Thyroid gland (tissue), 4 donors: ENCODE measurements around the gene PPP2R1A. TPM values are rescaled to one million over a fixed set of nuclear protein-coding genes. Genes with fewer than 3 reads are reported as not detected.

ENCODE experiments used
- DNase-seq, 2 donors: peaks; one replicate each; pipeline ENCODE4 v3.0.0-alpha.2; 2019
- H3K27ac ChIP-seq, 3 donors: fragments of 200-600 bp; sonication (generic); 1 replicate in 2 of 3; 2 replicates in 1 of 3; pipeline ENCODE4 v1.5.1; 2016 to 2019; ENCODE audit warnings: mild to moderate bottlenecking in 1 of 3, moderate library complexity in 1 of 3
- H3K27me3 ChIP-seq: fragments of 200-600 bp; sonication (generic); one replicate; pipeline ENCODE4 v1.5.1; 2019
- H3K36me3 ChIP-seq, 2 donors: fragments of 200-600 bp; sonication (generic); one replicate each; pipeline ENCODE4 v1.5.1; 2016 to 2019
- H3K4me1 ChIP-seq, 2 donors: fragments of 200-600 bp; sonication (generic); one replicate each; pipeline ENCODE4 v1.5.1; 2017 to 2019
- H3K4me3 ChIP-seq, 3 donors: fragments of 200-600 bp; sonication (generic); replicated peaks in 1 of 3; 1 replicate in 2 of 3; 2 replicates in 1 of 3; pipeline ENCODE4 v1.5.1; 2016; ENCODE audit warnings: mild to moderate bottlenecking in 1 of 3
- H3K9me3 ChIP-seq: fragments of 200-600 bp; sonication (generic); one replicate; pipeline ENCODE4 v1.5.1; 2017
- CTCF ChIP-seq, 6 experiments: fragments of 200-600 bp in 3 of 6; fragments of 450-650 bp in 3 of 6; sonication (generic) in 3 of 6; IDR thresholded peaks; one replicate each; pipeline ENCODE4 v1.5.1; 2016 to 2019; ENCODE audit warnings: antibody characterized with exemption in 6 of 6, mild to moderate bottlenecking in 2 of 6, inconsistent platforms in 1 of 6, moderate library complexity in 1 of 6
- POLR2A ChIP-seq, 2 donors: fragments of 450-650 bp; IDR thresholded peaks; one replicate each; pipeline ENCODE4 v1.6.1; 2017; ENCODE audit warnings: antibody characterized with exemption in 2 of 2, mild to moderate bottlenecking in 2 of 2, moderate library complexity in 1 of 2
- WGBS, 2 donors: methylation state at CpG; one replicate each; pipeline ENCODE4 v1.1.5; 2017; 5-methylcytosine and 5-hydroxymethylcytosine counted together
- intact Hi-C: fragments of 100-400 bp; cut with DNase I; formaldehyde crosslinking; loops from one replicate; pipeline ENCODE4 v1.15.1; 2023
- total RNA-seq, 4 donors: library from RNA; depleted of rRNA; stranded (reverse); fragments of >200 nt; gene quantifications; one replicate each; pipeline ENCODE4 v1.2.3, GENCODE V29; 2016

The PPP2R1A gene
- total RNA-seq: 100 to 1,000 TPM; 120 to 272 (median 258) TPM

- Histone ChIP-seq H3K27ac (peak within 1 kb of the TSS; percentile 93 to 99 (median 96)), H3K9me3 (no peaks in the 10 kb centered on the region), H3K4me1 (peaks cover 25 to 33% of the 10 kb centered on the region in 2 donors), H3K27me3 (no peaks in the 10 kb centered on the region), H3K36me3 (no peaks in the 10 kb centered on the region), H3K4me3 (peak within 1 kb of the TSS; percentile 84 to 91 (median 84))
- intact Hi-C loops: no loop called here
- WGBS, 2 donors: 0 to 1% methylated on average over 6 to 64 of the region's 70 CpGs
- TF ChIP-seq POLR2A (IDR thresholded peaks at IDR 0.05): peak in 1 of 2 donors; percentile 68
- no peak for TF ChIP-seq CTCF (IDR thresholded peaks at IDR 0.05)
- peak; percentile 100 for DNase-seq
Observed at GRCh38 chr19:52189735-52190486, at the start of gene PPP2R1A. Gene PPP2R1A, plus strand, starts transcription at chr19:52190052. Its CDS starts 45 bp downstream, at chr19:52190097.

- 91 to 95% methylated on average over 2 of the region's 2 CpGs for WGBS, 2 donors
- Histone ChIP-seq H3K36me3 (no peaks in the 10 kb centered on the region), H3K4me1 (peaks cover 0 to 10% of the 10 kb centered on the region in 2 donors), H3K9me3 (no peaks in the 10 kb centered on the region), H3K27me3 (no peaks in the 10 kb centered on the region), H3K4me3 (no peak overlapping the region), H3K27ac (no peak overlapping the region)
- DNase-seq: no peak
- intact Hi-C loops: no loop called here
- TF ChIP-seq POLR2A (IDR thresholded peaks at IDR 0.05): no peak
- no peak for TF ChIP-seq CTCF (IDR thresholded peaks at IDR 0.05)
Observed at GRCh38 chr19:52141203-52141602, 48.6 kb upstream of the PPP2R1A start.

GRCh38 chr19:52142001-52142595, 47.8 kb upstream of the PPP2R1A start:
- Histone ChIP-seq H3K4me3 (no peak overlapping the region), H3K4me1 (peaks cover 0 to 10% of the 10 kb centered on the region in 2 donors), H3K27me3 (no peaks in the 10 kb centered on the region), H3K36me3 (no peaks in the 10 kb centered on the region), H3K27ac (no peak overlapping the region), H3K9me3 (no peaks in the 10 kb centered on the region)
- DNase-seq: no peak
- TF ChIP-seq POLR2A (IDR thresholded peaks at IDR 0.05) (no peak), CTCF (IDR thresholded peaks at IDR 0.05) (no peak)
- intact Hi-C loops: no loop called here
- 81 to 93% methylated on average over 3 of the region's 3 CpGs for WGBS, 2 donors

GRCh38 chr19:52148256-52148655, 41.6 kb upstream of the PPP2R1A start:
- H3K27me3 ChIP-seq: no peaks in the 10 kb centered on the region
- H3K9me3 ChIP-seq: no peaks in the 10 kb centered on the region
- H3K27ac ChIP-seq: no peak overlapping the region
- no peaks in the 10 kb centered on the region for H3K4me1 ChIP-seq
- no peak overlapping the region for H3K4me3 ChIP-seq
- TF ChIP-seq CTCF (IDR thresholded peaks at IDR 0.05): no peak
- TF ChIP-seq POLR2A (IDR thresholded peaks at IDR 0.05): no peak
- intact Hi-C loops: no loop called here
- DNase-seq: no peak
- no peaks in the 10 kb centered on the region for H3K36me3 ChIP-seq
